ENCODE results near the gene CRYGD. TPM values are rescaled to one million over a fixed set of nuclear protein-coding genes. Genes with fewer than 3 reads are reported as not detected.

CRYGD gene
- polyA plus RNA-seq, result 0.42 and 2.2 TPM in 2 replicates

DNA sequence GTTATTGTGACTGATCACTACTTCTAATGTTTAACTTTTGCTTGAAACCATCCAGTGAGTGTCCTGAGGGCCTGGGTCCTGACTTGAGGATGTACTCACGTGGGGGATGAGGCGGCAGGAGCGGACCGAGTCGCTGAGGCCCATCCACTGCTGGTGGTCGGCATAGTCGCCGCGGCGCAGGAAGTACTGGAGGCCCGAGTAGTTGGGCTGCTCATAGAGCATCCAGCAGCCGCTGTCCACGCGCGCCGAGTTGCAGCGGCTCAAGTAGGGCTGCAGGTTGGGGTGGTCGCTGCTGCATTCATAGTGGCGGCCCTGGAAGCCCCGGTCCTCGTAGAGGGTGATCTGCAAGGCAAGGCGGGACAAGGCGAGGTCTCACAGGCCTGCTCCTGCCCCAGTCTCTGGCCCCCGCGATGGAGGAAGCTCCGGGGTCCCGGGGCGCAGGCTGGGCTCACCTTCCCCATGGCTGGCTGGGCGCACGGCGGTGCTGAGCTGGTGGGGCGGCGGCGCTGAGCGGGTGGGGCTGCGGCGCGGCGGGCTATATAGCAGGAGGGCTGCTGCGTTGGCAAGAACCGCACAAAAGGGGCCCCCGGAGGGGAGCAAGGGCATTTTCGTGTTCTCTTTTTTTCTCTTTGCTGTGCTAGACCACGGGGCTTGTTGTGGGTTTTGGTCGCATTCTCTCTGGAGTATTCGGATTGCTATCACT lies at the start of gene CRYGD:
Gene CRYGD, minus strand, starts transcription at position 512 of the 703 bp plus-strand sequence. Its CDS starts 51 bp downstream, at position 461.

GRCh38 chr2:208163489-208163888 lies 39.2 kb upstream of the CRYGD start, which contains the start of gene CRYGA:
Gene CRYGA (minus strand): TSS chr2:208163589. CDS start chr2:208163556, 33 bp downstream.

DNA sequence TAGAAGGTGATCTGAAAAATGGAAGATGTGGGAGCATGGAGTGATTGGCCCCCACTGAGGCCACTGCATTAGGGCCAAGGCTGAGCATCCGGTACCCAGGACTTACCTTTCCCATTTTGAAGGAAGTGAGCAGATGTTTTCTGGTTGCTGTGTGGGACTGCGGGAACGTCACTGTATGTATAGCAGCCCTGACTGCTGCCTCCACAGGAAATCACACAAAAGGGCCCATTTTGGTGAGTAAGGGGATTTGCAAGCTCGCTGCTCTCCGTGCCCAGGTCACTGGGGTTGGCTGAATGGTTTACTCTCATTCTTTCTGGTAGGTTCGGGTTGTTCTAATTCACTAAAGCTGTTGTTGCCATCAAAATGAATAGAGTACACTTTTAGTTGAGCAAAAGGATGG lies 21.7 kb upstream of the CRYGD start, which contains the start of gene CRYGB:
Gene CRYGB, minus strand, starts transcription at position 153 of the 400 bp plus-strand sequence. Its CDS starts 38 bp downstream, at position 115.

GRCh38 chr2:208129744-208130711 lies 5.7 kb upstream of the CRYGD start, which contains the start of gene CRYGC:
Gene CRYGC (minus strand): TSS chr2:208129828. CDS start chr2:208129792, 36 bp downstream.

Other genes starting within 250 kb of the CRYGD start
- 29.4 and 51.7 TPM in 2 replicates for gene PLEKHM3, start 99.0 kb downstream of the CRYGD start, polyA plus RNA-seq
- gene CRYGC, start 5.3 kb upstream of the CRYGD start, polyA plus RNA-seq, result not detected in 2 replicates
- gene CRYGB, start 21.6 kb upstream of the CRYGD start, polyA plus RNA-seq, result not detected in 2 replicates
- gene CRYGA, start 39.1 kb upstream of the CRYGD start, polyA plus RNA-seq, result not detected in 2 replicates
- 1.4 and 28.1 TPM in 2 replicates for gene C2orf80, start 65.5 kb upstream of the CRYGD start, polyA plus RNA-seq
- gene IDH1, start 130.5 kb upstream of the CRYGD start, polyA plus RNA-seq, result 17.7 and 20.6 TPM in 2 replicates
- gene PIKFYVE, start 141.7 kb upstream of the CRYGD start, polyA plus RNA-seq, result 13.1 and 13.9 TPM in 2 replicates

Data from Purkinje cell (primary cell).